SK-N-SH (cell line): Measurements from ENCODE around the gene PIK3R5. TPM values are rescaled to one million over a fixed set of nuclear protein-coding genes. Genes with fewer than 3 reads are reported as not detected.

Experiments used
- CTCF ChIA-PET: fragments of 300-600, 350-600 bp; formaldehyde crosslinking; extraction: SDS; loops from one replicate; lab custom pipeline; 2021; lab: Yijun Ruan, JAX
- POLR2A ChIA-PET: fragments of 350-600 bp; sonication (Branson Sonifier 250); formaldehyde crosslinking; extraction: SDS; loops from one replicate; lab custom pipeline; 2020; ENCODE audit warnings: antibody characterized with exemption, inconsistent platforms; lab: Yijun Ruan, JAX
- DNase-seq: peaks from one replicate; pipeline ENCODE4 v3.0.0; 2012
- H2AFZ ChIP-seq: fragments of 200-600 bp; sonication (generic); 2 replicates; pipeline ENCODE4 v1.8.1; 2016; ENCODE audit warnings: antibody characterized with exemption, mild to moderate bottlenecking, low read depth
- H3F3A ChIP-seq: fragments of 200-600 bp; sonication (generic); replicated peaks from 2 replicates; pipeline ENCODE3; 2016; ENCODE audit warnings: antibody characterized with exemption, mild to moderate bottlenecking; ENCODE audit not compliant: insufficient read depth
- H3K27ac ChIP-seq, 2 experiments: fragments of 200-500 bp in 1 of 2; fragments of 200-600 bp in 1 of 2; sonication (Bioruptor generic) in 1 of 2; sonication (generic), shearing (Covaris generic) in 1 of 2; 2 replicates each; pipeline versions ENCODE4 v1.5.1 to v1.6.1; 2014 to 2016; ENCODE audit warnings: low read depth in 2 of 2, inconsistent platforms in 1 of 2, low read length in 1 of 2, mild to moderate bottlenecking in 1 of 2, mixed read lengths in 1 of 2
- H3K27me3 ChIP-seq: fragments of 200-600 bp; sonication (generic), shearing (Covaris generic); 2 replicates; pipeline ENCODE4 v1.6.1; 2016; ENCODE audit warnings: mixed run types; ENCODE audit not compliant: insufficient read depth
- H3K36me3 ChIP-seq, 2 experiments: fragments of 200-500 bp in 1 of 2; fragments of 200-600 bp in 1 of 2; sonication (Bioruptor generic) in 1 of 2; sonication (generic) in 1 of 2; replicated peaks in 1 of 2; 2 replicates each; pipeline versions ENCODE3 to v1.5.1; 2014 to 2016; ENCODE audit warnings: low read length in 1 of 2, mild to moderate bottlenecking in 1 of 2; ENCODE audit not compliant: insufficient read depth in 2 of 2, control insufficient read depth in 1 of 2
- H3K4me1 ChIP-seq, 2 experiments: fragments of 200-500 bp in 1 of 2; fragments of 200-600 bp in 1 of 2; sonication (Bioruptor generic) in 1 of 2; sonication (generic), shearing (Covaris generic) in 1 of 2; 2 replicates each; pipeline versions ENCODE4 v1.5.1 to v1.6.1; 2014 to 2016; ENCODE audit warnings: low read depth in 1 of 2, low read length in 1 of 2, mixed run types in 1 of 2; ENCODE audit not compliant: insufficient read depth in 2 of 2, control insufficient read depth in 1 of 2
- H3K4me2 ChIP-seq: fragments of 200-600 bp; sonication (generic), shearing (Covaris generic); 2 replicates; pipeline ENCODE4 v1.6.1; 2017; ENCODE audit warnings: mixed run types
- H3K4me3 ChIP-seq, 2 experiments: fragments of 200-500 bp in 1 of 2; fragments of 200-600 bp in 1 of 2; sonication (Bioruptor generic) in 1 of 2; sonication (generic), shearing (Covaris generic) in 1 of 2; 2 replicates each; pipeline versions ENCODE4 v1.5.1 to v1.8.1; 2014 to 2016; ENCODE audit warnings: low read depth in 2 of 2, inconsistent platforms in 1 of 2, low read length in 1 of 2, mild to moderate bottlenecking in 1 of 2, mixed read lengths in 1 of 2, moderate library complexity in 1 of 2
- H3K79me2 ChIP-seq: fragments of 200-600 bp; sonication (generic); 2 replicates; pipeline ENCODE4 v1.8.1; 2017; ENCODE audit warnings: mild to moderate bottlenecking; ENCODE audit not compliant: insufficient read depth
- H3K9ac ChIP-seq: fragments of 200-600 bp; sonication (generic); 2 replicates; pipeline ENCODE4 v1.6.1; 2017; ENCODE audit warnings: mixed run types
- H3K9me2 ChIP-seq: fragments of 200-600 bp; sonication (generic); 2 replicates; pipeline ENCODE4 v1.6.1; 2017; ENCODE audit warnings: mixed run types
- H3K9me3 ChIP-seq: fragments of 200-600 bp; sonication (generic); 2 replicates; pipeline ENCODE4 v1.6.1; 2017; ENCODE audit warnings: mixed run types, mild to moderate bottlenecking, moderate library complexity
- H4K20me1 ChIP-seq: fragments of 200-600 bp; sonication (generic); 2 replicates; pipeline ENCODE4 v1.6.1; 2017; ENCODE audit warnings: mild to moderate bottlenecking, mixed run types; ENCODE audit not compliant: insufficient read depth
- FOXJ3 ChIP-seq: sonication (generic); formaldehyde crosslinking; IDR thresholded peaks from 2 replicates; pipeline ENCODE4 v1.5.1; 2020; ENCODE audit warnings: mild to moderate bottlenecking, missing genetic modification reagents
- FOXM1 ChIP-seq: IDR thresholded peaks from 2 replicates; pipeline ENCODE4 v1.4.0; 2012; ENCODE audit warnings: low read depth, mild to moderate bottlenecking
- JUND ChIP-seq: IDR thresholded peaks from 2 replicates; pipeline ENCODE4 v1.4.0; 2012
- NFIC ChIP-seq: IDR thresholded peaks from 2 replicates; pipeline ENCODE4 v1.4.0; 2012; ENCODE audit warnings: borderline replicate concordance
- RAD21 ChIP-seq: IDR thresholded peaks from 2 replicates; pipeline ENCODE4 v1.6.1; 2012; ENCODE audit warnings: mild to moderate bottlenecking, low read length
- RCOR1 ChIP-seq: fragments of 150-350 bp; IDR thresholded peaks from 2 replicates; pipeline ENCODE4 v1.6.1; 2017; ENCODE audit warnings: antibody characterized with exemption, low read length
- RFX5 ChIP-seq: IDR thresholded peaks from 2 replicates; pipeline ENCODE4 v1.6.1; 2012; ENCODE audit warnings: mild to moderate bottlenecking, improper control_type of control experiment, low read length
- SIN3A ChIP-seq: IDR thresholded peaks from 2 replicates; pipeline ENCODE4 v1.6.1; 2012; ENCODE audit warnings: low read depth, mild to moderate bottlenecking, low read length, moderate library complexity, borderline replicate concordance
- TAF1 ChIP-seq: IDR thresholded peaks from 2 replicates; pipeline ENCODE4 v1.6.1; 2012; ENCODE audit warnings: low read depth, mild to moderate bottlenecking, low read length, moderate library complexity, borderline replicate concordance
- TEAD4 ChIP-seq: IDR thresholded peaks from 2 replicates; pipeline ENCODE4 v1.4.0; 2012; ENCODE audit warnings: mild to moderate bottlenecking, borderline replicate concordance; ENCODE audit not compliant: insufficient read depth
- YY1 ChIP-seq: IDR thresholded peaks from 2 replicates; pipeline ENCODE4 v1.4.0; 2012; ENCODE audit warnings: low read depth, mild to moderate bottlenecking
- WGBS: methylation state at CpG from one replicate; pipeline ENCODE4 v1.1.6; 2017; ENCODE audit warnings: low lambda C conversion rate; 5-methylcytosine and 5-hydroxymethylcytosine counted together
- polyA plus RNA-seq, 3 experiments: library from polyadenylated mRNA; depleted of rRNA; stranded (reverse); fragments of >200 nt; gene quantifications; 2 replicates each; pipeline ENCODE4 v1.2.3, GENCODE V29; 2012
- TF ChIP-seq, protein P1 (sequence below): IDR thresholded peaks from 2 replicates; pipeline ENCODE4 v1.4.0; 2012; ENCODE audit warnings: low read depth, borderline replicate concordance
- TF ChIP-seq, protein P2 (sequence below): IDR thresholded peaks from 2 replicates; pipeline ENCODE4 v1.4.0; 2012; ENCODE audit warnings: low read depth

PIK3R5 gene
- not detected in 2 replicates for polyA plus RNA-seq (2012; rRNA removed)
- polyA plus RNA-seq (2012; cell fraction: cytosol; rRNA removed) = not detected in 2 replicates
- 0.01 TPM in 1 of 2 replicates, not detected in the other for polyA plus RNA-seq (2012; cell fraction: nucleus; rRNA removed)

DNA sequence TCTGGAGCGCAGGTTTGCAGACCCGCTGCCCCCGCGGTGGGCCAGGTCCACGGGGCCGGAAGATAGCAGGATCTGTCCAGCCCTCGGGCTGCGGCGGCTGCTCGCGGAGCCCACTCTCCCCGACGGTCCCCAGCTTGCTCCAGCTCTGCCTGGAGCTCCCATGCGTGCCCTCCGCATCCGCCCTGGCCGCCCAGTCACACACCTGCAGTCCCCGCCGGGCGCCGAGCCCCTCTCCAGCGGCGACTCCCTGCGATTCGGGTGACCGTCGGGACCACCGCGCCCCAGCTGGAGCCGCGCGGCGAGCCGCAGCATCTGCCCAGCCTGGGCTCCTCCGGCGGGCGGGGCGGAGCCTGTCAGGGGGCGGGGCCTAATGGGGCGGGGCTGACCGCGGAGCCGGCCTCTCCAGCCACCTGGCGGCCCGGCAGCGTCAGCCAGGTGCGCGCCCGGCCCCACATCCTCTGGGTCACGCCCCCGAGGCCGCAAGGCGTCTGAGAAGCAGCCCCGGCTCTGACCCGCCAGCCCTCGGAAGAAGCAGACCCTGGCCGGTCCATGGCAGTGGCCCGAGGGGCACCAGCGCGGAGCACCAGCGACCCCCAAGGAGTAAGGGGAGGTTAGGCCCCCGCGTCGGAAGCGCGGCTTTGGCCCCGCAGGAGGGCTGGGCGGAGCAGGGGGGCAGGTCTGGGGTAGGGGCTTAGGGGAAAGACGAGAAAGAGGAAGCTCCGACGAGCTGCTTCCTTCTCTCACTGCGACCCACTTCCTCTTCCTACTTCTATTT is at the start of gene PIK3R5:
PIK3R5 (minus strand) TSS at position 314 of the 775 bp plus-strand sequence. CDS start 54,213 bp downstream, outside the sequence.
- H2AFZ ChIP-seq = no peak within 1 kb of the TSS
- H4K20me1 ChIP-seq = no peaks in the 10 kb centered on the region
- H3K4me2 ChIP-seq = no peak within 1 kb of the TSS
- no peak within 1 kb of the TSS for H3K9ac ChIP-seq
- no peaks in the 10 kb centered on the region for H3K4me1 ChIP-seq
- peak; percentile 60 for DNase-seq
- no peak within 1 kb of the TSS for H3K27ac ChIP-seq
- no peaks in the 10 kb centered on the region for H3K9me3 ChIP-seq
- TF ChIP-seq FOXJ3 (CRISPR knock-in tag) = no peak
- WGBS = 18% methylated on average over 27 of the region's 72 CpGs
- POLR2A ChIA-PET = no interaction called here
- peaks cover 33% of the 10 kb centered on the region; the same call in 1 of the 2 replicates for H3K27me3 ChIP-seq
- no peak within 1 kb of the TSS for H3K4me3 ChIP-seq
- H3K9me2 ChIP-seq = no peaks in the 10 kb centered on the region
- H3F3A ChIP-seq = no peaks in the 10 kb centered on the region
- H3K79me2 ChIP-seq = no peaks in the 10 kb centered on the region
- CTCF ChIA-PET = no interaction called here
- no peaks in the 10 kb centered on the region for H3K36me3 ChIP-seq

DNA sequence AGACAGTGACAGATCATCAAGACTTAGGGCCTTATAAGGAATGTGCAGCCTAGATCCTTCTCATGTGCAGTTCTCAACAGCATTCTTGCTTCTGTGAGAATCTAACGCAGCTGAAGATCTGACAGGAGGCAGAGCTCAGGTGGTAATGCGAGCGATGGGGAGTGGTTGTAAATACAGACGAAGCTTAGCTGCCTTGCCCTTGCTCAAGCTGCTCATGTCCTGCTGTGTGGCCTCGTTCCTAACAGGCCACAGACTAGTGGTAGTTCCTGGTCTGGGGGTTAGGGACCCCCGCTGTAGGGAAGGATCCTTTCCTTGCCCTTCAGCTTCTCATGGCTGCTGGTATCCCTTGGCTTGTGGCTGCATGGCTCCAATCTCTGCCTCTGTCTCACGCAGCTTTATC is 45.5 kb upstream of the PIK3R5 start:
- Histone ChIP-seq H3K27me3 (peaks cover 29% of the 10 kb centered on the region), H3K9me3 (no peaks in the 10 kb centered on the region), H3K9me2 (no peaks in the 10 kb centered on the region), H3K36me3 (no peaks in the 10 kb centered on the region), H4K20me1 (no peaks in the 10 kb centered on the region), H3K4me2 (no peak overlapping the region), H3K27ac (no peak overlapping the region), H3K79me2 (no peaks in the 10 kb centered on the region), H3K4me1 (no peaks in the 10 kb centered on the region), H2AFZ (no peak overlapping the region), H3K4me3 (no peak overlapping the region), H3F3A (no peaks in the 10 kb centered on the region), H3K9ac (no peak overlapping the region)
- no peak for TF ChIP-seq NFIC
- TF ChIP-seq SIN3A = no peak
- TF ChIP-seq FOXJ3 (CRISPR knock-in tag) = no peak
- TF ChIP-seq, protein P1, sequence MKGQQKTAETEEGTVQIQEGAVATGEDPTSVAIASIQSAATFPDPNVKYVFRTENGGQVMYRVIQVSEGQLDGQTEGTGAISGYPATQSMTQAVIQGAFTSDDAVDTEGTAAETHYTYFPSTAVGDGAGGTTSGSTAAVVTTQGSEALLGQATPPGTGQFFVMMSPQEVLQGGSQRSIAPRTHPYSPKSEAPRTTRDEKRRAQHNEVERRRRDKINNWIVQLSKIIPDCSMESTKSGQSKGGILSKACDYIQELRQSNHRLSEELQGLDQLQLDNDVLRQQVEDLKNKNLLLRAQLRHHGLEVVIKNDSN = no peak
- TF ChIP-seq, protein P2, sequence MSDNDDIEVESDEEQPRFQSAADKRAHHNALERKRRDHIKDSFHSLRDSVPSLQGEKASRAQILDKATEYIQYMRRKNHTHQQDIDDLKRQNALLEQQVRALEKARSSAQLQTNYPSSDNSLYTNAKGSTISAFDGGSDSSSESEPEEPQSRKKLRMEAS = no peak
- TF ChIP-seq RCOR1 = no peak
- no peak for TF ChIP-seq TEAD4
- no peak for TF ChIP-seq YY1
- no peak for TF ChIP-seq RFX5
- ChIA-PET CTCF (interaction anchor here (0.9 kb wide), 1 partner anchor 13 kb away, joined by 3 read pairs; no protein-coding TSS in a partner anchor), POLR2A (no interaction called here)
- no peak for DNase-seq
- WGBS = 47% methylated on average over 5 of the region's 7 CpGs

DNA sequence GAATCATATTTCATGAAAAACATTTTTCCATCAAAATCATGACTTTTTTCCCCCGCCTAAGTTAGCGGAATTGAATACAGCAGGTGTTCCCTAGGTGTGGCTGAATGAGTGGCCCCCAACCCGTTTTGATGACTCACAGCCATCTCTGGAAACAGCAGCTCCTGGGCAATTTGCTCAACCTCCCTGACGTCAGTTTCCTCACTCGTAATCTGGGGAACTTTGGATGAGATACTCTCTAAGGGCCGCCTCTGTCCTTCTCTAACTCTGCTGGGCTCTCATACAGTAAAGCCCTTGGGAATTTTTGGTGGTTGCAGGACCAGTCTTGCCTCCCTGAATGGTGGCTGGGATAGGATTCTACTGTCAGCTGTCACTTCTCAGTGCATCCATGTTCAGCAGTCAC is 44.2 kb upstream of the PIK3R5 start:
- no peak overlapping the region for H3K27ac ChIP-seq
- H3K4me3 ChIP-seq = no peak overlapping the region
- no peaks in the 10 kb centered on the region for H4K20me1 ChIP-seq
- no peaks in the 10 kb centered on the region for H3K79me2 ChIP-seq
- H3K4me2 ChIP-seq = no peak overlapping the region
- 19% methylated on average over 6 of the region's 6 CpGs for WGBS
- peaks cover 38% of the 10 kb centered on the region for H3K27me3 ChIP-seq
- H3F3A ChIP-seq = no peaks in the 10 kb centered on the region
- H3K9me2 ChIP-seq = no peaks in the 10 kb centered on the region
- no peaks in the 10 kb centered on the region for H3K9me3 ChIP-seq
- no peak for TF ChIP-seq JUND
- TF ChIP-seq RAD21 = no peak
- TF ChIP-seq FOXM1 = no peak
- no peak for TF ChIP-seq TAF1
- TF ChIP-seq, all 33 proteins: peak for 0
- Histone ChIP-seq H2AFZ (no peak overlapping the region), H3K36me3 (no peaks in the 10 kb centered on the region), H3K4me1 (no peaks in the 10 kb centered on the region), H3K9ac (no peak overlapping the region)
- CTCF ChIA-PET = interaction anchor here (1.0 kb wide), 1 partner anchor 12 kb away, joined by 4 read pairs; no protein-coding TSS in a partner anchor
- POLR2A ChIA-PET = no interaction called here
- no peak for DNase-seq
